B cell (primary cell): Measurements from ENCODE around the gene UNC5C.

Experiments used
- EZH2 ChIP-seq: IDR thresholded peaks from 2 replicates; pipeline ENCODE4 v1.6.1; 2012; ENCODE audit warnings: borderline replicate concordance, low read depth, mild to moderate bottlenecking, moderate library complexity, low read length; ENCODE audit not compliant: insufficient read depth, poor library complexity, severe bottlenecking
- TF ChIP-seq, protein P1 (sequence below): fragments of 200-600 bp; IDR thresholded peaks from one replicate; pipeline ENCODE4 v1.8.0; 2022; ENCODE audit warnings: antibody characterized with exemption, mild to moderate bottlenecking

DNA sequence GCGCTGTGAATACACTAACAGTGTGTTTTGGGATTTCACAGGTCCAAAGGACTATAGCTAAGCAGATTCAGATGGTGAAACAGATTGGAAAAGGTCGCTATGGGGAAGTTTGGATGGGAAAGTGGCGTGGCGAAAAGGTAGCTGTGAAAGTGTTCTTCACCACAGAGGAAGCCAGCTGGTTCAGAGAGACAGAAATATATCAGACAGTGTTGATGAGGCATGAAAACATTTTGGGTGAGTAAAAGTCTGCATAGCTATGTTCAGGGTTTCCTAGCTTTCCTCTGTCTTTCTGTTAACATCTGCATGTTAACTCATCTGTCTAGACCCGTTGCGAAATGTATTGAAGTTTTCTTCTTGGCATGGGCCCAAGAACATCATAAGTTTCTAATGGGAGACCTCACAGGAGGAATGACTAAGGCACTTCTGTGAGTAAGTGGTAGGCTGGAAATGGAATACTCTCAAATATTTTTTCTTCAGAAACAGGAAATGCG, 418.9 kb downstream of the UNC5C start:
- TF ChIP-seq, protein P1, sequence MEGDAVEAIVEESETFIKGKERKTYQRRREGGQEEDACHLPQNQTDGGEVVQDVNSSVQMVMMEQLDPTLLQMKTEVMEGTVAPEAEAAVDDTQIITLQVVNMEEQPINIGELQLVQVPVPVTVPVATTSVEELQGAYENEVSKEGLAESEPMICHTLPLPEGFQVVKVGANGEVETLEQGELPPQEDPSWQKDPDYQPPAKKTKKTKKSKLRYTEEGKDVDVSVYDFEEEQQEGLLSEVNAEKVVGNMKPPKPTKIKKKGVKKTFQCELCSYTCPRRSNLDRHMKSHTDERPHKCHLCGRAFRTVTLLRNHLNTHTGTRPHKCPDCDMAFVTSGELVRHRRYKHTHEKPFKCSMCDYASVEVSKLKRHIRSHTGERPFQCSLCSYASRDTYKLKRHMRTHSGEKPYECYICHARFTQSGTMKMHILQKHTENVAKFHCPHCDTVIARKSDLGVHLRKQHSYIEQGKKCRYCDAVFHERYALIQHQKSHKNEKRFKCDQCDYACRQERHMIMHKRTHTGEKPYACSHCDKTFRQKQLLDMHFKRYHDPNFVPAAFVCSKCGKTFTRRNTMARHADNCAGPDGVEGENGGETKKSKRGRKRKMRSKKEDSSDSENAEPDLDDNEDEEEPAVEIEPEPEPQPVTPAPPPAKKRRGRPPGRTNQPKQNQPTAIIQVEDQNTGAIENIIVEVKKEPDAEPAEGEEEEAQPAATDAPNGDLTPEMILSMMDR, result no peak
- TF ChIP-seq EZH2, result no peak
